Heart left ventricle (tissue), 16 donors: ENCODE measurements around the gene WDR35. TPM values are rescaled to one million over a fixed set of nuclear protein-coding genes. Genes with fewer than 3 reads are reported as not detected.

Source experiments
- ATAC-seq, 4 donors: fragments of 200-7000 bp; cut with Tn5 transposase; one replicate each; pipeline ENCODE4 v1.9.1; 2020 to 2022; ENCODE audit warnings: moderate library complexity in 4 of 4, mild to moderate bottlenecking in 3 of 4, moderate number of reproducible peaks in 1 of 4
- DNase-seq, 5 donors: peaks; one replicate each; pipeline ENCODE4 v3.0.0-alpha.2; 2020
- H3K27ac ChIP-seq, 12 donors: fragments of 200-600 bp; sonication (generic) in 4 of 12; one replicate each; pipeline versions ENCODE4 v1.5.0 to v1.8.0; 2016 to 2022; ENCODE audit warnings: mild to moderate bottlenecking in 2 of 12
- H3K27me3 ChIP-seq, 9 donors: fragments of 200-600 bp; sonication (generic) in 2 of 9; one replicate each; pipeline versions ENCODE4 v1.5.1 to v1.8.0; 2016 to 2022; ENCODE audit warnings: mild to moderate bottlenecking in 3 of 9
- H3K36me3 ChIP-seq, 9 donors: fragments of 200-600 bp; sonication (generic) in 2 of 9; one replicate each; pipeline versions ENCODE4 v1.5.0 to v1.8.0; 2018 to 2022; ENCODE audit warnings: mild to moderate bottlenecking in 2 of 9
- H3K4me1 ChIP-seq, 12 donors: fragments of 200-600 bp; sonication (generic) in 4 of 12; one replicate each; pipeline versions ENCODE4 v1.5.0 to v1.8.0; 2016 to 2022; ENCODE audit warnings: mild to moderate bottlenecking in 3 of 12
- H3K4me3 ChIP-seq, 12 donors: fragments of 200-600 bp; sonication (generic) in 4 of 12; one replicate each; pipeline versions ENCODE4 v1.5.0 to v1.8.0; 2017 to 2022; ENCODE audit warnings: mild to moderate bottlenecking in 9 of 12, moderate library complexity in 4 of 12
- H3K9me3 ChIP-seq, 12 donors: fragments of 200-600 bp; sonication (generic) in 4 of 12; one replicate each; pipeline versions ENCODE4 v1.5.0 to v1.8.0; 2016 to 2022; ENCODE audit warnings: mild to moderate bottlenecking in 1 of 12
- CTCF ChIP-seq, 12 donors: fragments of 200-600 bp; sonication (generic) in 4 of 12; IDR thresholded peaks; one replicate each; pipeline versions ENCODE4 v1.5.0 to v1.8.0; 2018 to 2022; ENCODE audit warnings: antibody characterized with exemption in 12 of 12, mild to moderate bottlenecking in 5 of 12
- POLR2A ChIP-seq, 2 donors: fragments of 450-650 bp; IDR thresholded peaks; one replicate each; pipeline ENCODE4 v1.6.1; 2017; ENCODE audit warnings: antibody characterized with exemption in 2 of 2, mild to moderate bottlenecking in 2 of 2, moderate library complexity in 2 of 2
- WGBS, 4 donors: extraction: QIAGEN DNeasy Blood & Tissue Kit in 2 of 4; methylation state at CpG; one replicate each; pipeline versions ENCODE4 v1.1.5 to v1.1.7; 2013 to 2018; 5-methylcytosine and 5-hydroxymethylcytosine counted together
- intact Hi-C, 10 donors: fragments of 100-400 bp; cut with DNase I; formaldehyde crosslinking; loops; one replicate each; pipeline versions ENCODE4 v1.11.1 to v1.14.2; 2022
- polyA plus RNA-seq, 2 donors: library from polyadenylated mRNA; stranded (reverse); fragments of 200-250 nt; gene quantifications; one replicate each; pipeline ENCODE4 v1.2.3, GENCODE V29; 2013
- total RNA-seq, 9 donors: library from RNA; depleted of rRNA in 2 of 9; stranded (reverse); fragments of >200 nt in 2 of 9; fragmentation: NEBNext Ultra II Directional in 3 of 9; extraction: Animal tissue kit (Norgen Biotek cat#: 25700) in 3 of 9; gene quantifications; one replicate each; pipeline versions ENCODE4 v1.1.0 to v1.2.4, GENCODE V29; 2016 to 2023
- donor health status: ischemic (EF 13 %, LVEDD 7.1; RV severe dilation, severe dysfunction).
- donor health status: healthy with polysubstance abuse.
- donor health status: DM: no; HTN: yes; CAD: no.
- donor health status: DM: no; HTN: no; CAD: no.
- donor health status: ischemic (EF 25% LVEDD 6.9; RV normal size, moderate dysfunction).
- donor health status: ischemic (EF 25% LVEDD 5.7; RV mildly dilated, moderate dysfunction).
- donor health status: healthy.
- donor health status: DM: yes; HTN: yes; CAD: no.
- donor health status: ischemic (EF 35%, LVEDD 5.7; RV mildly dilated, moderate dysfunction).
- donor health status: nonischemic (EF 11% LVEDD 7.7; RV severe dilation, severe dysfunction).
- donor health status: DM: yes; HTN: yes; CAD: no.
- donor health status: PGD.
- donor health status: ischemic (EF 29% LVEDD 5.4; RV normal size, mild dysfunction).
- donor health status: nonischemic (EF 23%, LVEDD 6.1; RV moderate dilation, normal function).

The WDR35 gene
- total and polyA plus RNA-seq, 11 donors: 1.1 to 8.5 (median 5.0) TPM

- peaks cover 0 to 17% (median 9%) of the 10 kb centered on the region in 12 donors for H3K4me1 ChIP-seq
- 82 to 89% (median 84%) methylated on average over 11 of the region's 11 CpGs for WGBS, 4 donors
- no peak for DNase-seq
Measured at GRCh38 chr2:19864381-19864780, 125.5 kb downstream of the WDR35 start.

DNA sequence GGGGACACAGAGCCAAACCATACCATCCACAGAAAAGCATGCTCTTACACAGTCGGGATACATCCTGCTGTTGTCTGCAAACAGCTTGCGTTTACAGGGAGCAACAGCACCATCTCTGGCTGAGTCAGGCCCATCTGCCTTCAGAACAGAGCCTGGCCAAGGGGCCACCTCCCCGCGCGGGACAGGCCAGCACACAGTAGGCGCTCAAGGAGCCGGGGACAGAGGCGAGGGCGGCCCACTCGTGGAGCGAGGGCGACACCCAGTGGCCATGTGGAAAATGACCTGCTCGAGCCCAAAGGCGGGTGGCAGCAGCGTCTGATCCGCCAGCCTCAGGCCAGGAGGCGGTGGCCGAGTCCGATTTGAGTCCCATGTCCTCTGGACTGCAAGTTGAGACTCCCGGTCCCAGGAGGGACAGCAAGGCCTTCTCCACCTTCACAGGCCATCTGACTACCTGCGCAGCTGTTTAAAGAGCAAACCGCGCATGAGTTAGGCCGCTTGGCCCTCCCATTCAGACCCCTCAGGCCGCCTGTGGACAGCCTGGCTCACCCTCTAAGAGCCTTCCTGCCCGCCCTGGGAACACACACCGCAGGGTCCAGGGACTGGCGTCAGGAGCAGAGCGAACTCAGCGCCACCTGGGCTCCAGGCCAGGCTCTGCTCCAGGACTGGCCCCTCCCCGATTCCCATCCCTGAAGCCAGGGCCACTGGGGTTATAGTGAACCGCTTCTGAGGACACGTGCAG lies 126.4 kb downstream of the WDR35 start:
- TF ChIP-seq POLR2A (IDR thresholded peaks at IDR 0.05) (peak in 1 of 2 donors; percentile 24), CTCF (IDR thresholded peaks at IDR 0.05) (peak; percentile 93 to 99 (median 97))
- H3K27ac ChIP-seq: peak overlapping the region in 1 of 12 donors; percentile 80

More at GRCh38 chr2:19864381-19864780, 125.5 kb downstream of the WDR35 start:
- H3K4me3 ChIP-seq: no peak overlapping the region
- H3K27me3 ChIP-seq: no peaks in the 10 kb centered on the region
- intact Hi-C loops: loop anchor here (5.0 to 10.0 kb wide), 16 partner anchors 180 to 1480 kb away; no protein-coding TSS in a partner anchor
- TF ChIP-seq POLR2A (IDR thresholded peaks at IDR 0.05): no peak
- no peak for TF ChIP-seq CTCF (IDR thresholded peaks at IDR 0.05)
- no peak for ATAC-seq
- no peaks in the 10 kb centered on the region for H3K36me3 ChIP-seq
- H3K9me3 ChIP-seq: no peaks in the 10 kb centered on the region
- H3K27ac ChIP-seq: no peak overlapping the region

DNA sequence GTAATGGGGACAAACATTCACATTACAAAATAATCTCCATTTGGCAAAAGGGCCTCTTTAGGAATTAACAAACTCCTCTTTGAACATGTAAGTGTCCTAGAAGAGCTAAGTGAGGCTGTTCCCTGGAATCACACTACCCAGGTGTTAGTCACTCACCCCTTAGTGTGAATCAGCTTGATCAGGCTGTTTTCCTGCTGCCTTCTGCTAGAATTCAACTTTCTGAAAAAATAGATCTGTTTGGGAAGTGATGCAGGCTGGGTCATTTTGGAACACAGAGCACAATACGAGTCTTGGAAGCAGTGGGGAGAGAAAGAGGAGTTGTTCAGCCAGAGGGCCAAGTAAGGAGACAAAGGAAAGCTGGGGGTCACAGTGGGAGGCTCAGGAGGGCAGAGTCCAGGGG lies 128.1 kb downstream of the WDR35 start:
- Histone ChIP-seq H3K27ac (no peak overlapping the region), H3K9me3 (no peaks in the 10 kb centered on the region), H3K36me3 (no peaks in the 10 kb centered on the region), H3K27me3 (no peaks in the 10 kb centered on the region), H3K4me3 (no peak overlapping the region), H3K4me1 (peaks cover 0 to 8% (median 4%) of the 10 kb centered on the region in 12 donors)
- DNase-seq (no peak), ATAC-seq (no peak)
- TF ChIP-seq POLR2A (IDR thresholded peaks at IDR 0.05): no peak
- TF ChIP-seq CTCF (IDR thresholded peaks at IDR 0.05): no peak
- intact Hi-C loops: loop anchor here (2.0 to 10.0 kb wide), 21 partner anchors 177 to 1477 kb away; no protein-coding TSS in a partner anchor
- 50 to 65% (median 60%) methylated on average over 1 of the region's 1 CpG for WGBS, 4 donors

More for the DNA sequence above, 126.4 kb downstream of the WDR35 start:
- H3K4me3 ChIP-seq: peak overlapping the region in 7 of 12 donors; percentile 6 to 46 (median 26)
- intact Hi-C loops: loop anchor here (1.0 to 10.0 kb wide), 23 partner anchors 179 to 1479 kb away; no protein-coding TSS in a partner anchor
- no peaks in the 10 kb centered on the region for H3K27me3 ChIP-seq
- ATAC-seq (peak; percentile 63 to 90 (median 88)), DNase-seq (peak; percentile 57 to 88 (median 76))
- 11 to 30% (median 16%) methylated on average over 16 to 33 of the region's 33 CpGs for WGBS, 4 donors
- no peaks in the 10 kb centered on the region for H3K36me3 ChIP-seq
- peaks cover 0 to 11% (median 6%) of the 10 kb centered on the region in 12 donors for H3K4me1 ChIP-seq
- no peaks in the 10 kb centered on the region for H3K9me3 ChIP-seq

Other genes starting within 250 kb of the WDR35 start
- gene TTC32, start 88.1 kb downstream of the WDR35 start, total RNA-seq: 1 to 10 TPM; 2.6 to 9.8 (median 6.3) TPM
- gene TTC32, start 88.1 kb downstream of the WDR35 start, polyA plus RNA-seq: 10 to 100 TPM in 1 of 2 donors, 1 to 10 TPM in 1; 6.3 to 10.3 TPM
- under 1 TPM in 5 of 9 donors, not detected in 4; 0.12 to 0.48 (median 0.25) TPM for gene MATN3, start 22.6 kb upstream of the WDR35 start, total RNA-seq
- under 1 TPM; 0.19 to 0.29 TPM for gene MATN3, start 22.6 kb upstream of the WDR35 start, polyA plus RNA-seq
- gene LAPTM4A, start 61.5 kb upstream of the WDR35 start, total RNA-seq: 100 to 1,000 TPM; 159 to 241 (median 177) TPM
- gene LAPTM4A, start 61.5 kb upstream of the WDR35 start, polyA plus RNA-seq: 100 to 1,000 TPM; 107 to 232 TPM
- 1 to 10 TPM in 1 of 9 donors, under 1 TPM in 7, not detected in 1; 0.20 to 2.2 (median 0.39) TPM for gene SDC1, start 235.0 kb upstream of the WDR35 start, total RNA-seq
- under 1 TPM; 0.15 to 0.28 TPM for gene SDC1, start 235.0 kb upstream of the WDR35 start, polyA plus RNA-seq